Right renal pelvis (tissue), 4 donors: ENCODE measurements around the gene RXRA. TPM values are rescaled to one million over a fixed set of nuclear protein-coding genes. Genes with fewer than 3 reads are reported as not detected.

Experiments used
- DNase-seq, 4 donors: peaks; one replicate each; pipeline ENCODE4 v3.0.0-alpha.2; 2013; ENCODE audit warnings: low read depth in 4 of 4, low spot score in 3 of 4, missing footprints in 1 of 4
- polyA plus RNA-seq, 4 donors: library from polyadenylated mRNA; unstranded; fragments of 120-200 nt; gene quantifications; one replicate each; pipeline ENCODE4 v1.2.1, GENCODE V29; 2013; ENCODE audit not compliant: insufficient read length in 4 of 4

The RXRA gene
- polyA plus RNA-seq, 4 donors, result 42.5 to 56.0 (median 46.7) TPM

GRCh38 chr9:134410071-134410834 lies 84.0 kb downstream of the RXRA start:
- DNase-seq, result no peak

DNA sequence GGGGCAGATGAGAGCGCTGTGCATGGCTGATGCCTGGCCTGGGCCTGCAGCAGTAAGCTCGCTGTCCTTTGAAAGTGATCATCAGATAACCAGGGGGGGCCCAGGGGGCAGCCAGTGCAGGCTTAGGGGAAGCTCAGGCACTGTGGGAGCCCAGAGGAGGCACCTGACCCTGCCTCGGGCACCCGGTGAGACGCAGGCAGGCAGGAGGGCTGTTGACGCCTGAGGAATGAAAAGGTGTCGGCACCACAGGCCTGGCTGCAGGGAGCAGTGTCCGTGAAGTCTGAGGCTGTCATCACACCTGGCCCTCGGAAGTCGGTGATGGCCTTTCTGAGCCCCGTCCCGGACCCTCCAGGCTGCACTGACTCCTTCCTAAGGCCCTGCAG lies 84.6 kb downstream of the RXRA start:
- no peak for DNase-seq

GRCh38 chr9:134411440-134412297 lies 85.4 kb downstream of the RXRA start:
- no peak for DNase-seq

- DNase-seq, result no peak
These were observed 86.0 kb downstream of the RXRA start for GRCh38 chr9:134412298-134412711.

GRCh38 chr9:134413112-134413715 lies 87.0 kb downstream of the RXRA start:
- DNase-seq, result no peak

DNA sequence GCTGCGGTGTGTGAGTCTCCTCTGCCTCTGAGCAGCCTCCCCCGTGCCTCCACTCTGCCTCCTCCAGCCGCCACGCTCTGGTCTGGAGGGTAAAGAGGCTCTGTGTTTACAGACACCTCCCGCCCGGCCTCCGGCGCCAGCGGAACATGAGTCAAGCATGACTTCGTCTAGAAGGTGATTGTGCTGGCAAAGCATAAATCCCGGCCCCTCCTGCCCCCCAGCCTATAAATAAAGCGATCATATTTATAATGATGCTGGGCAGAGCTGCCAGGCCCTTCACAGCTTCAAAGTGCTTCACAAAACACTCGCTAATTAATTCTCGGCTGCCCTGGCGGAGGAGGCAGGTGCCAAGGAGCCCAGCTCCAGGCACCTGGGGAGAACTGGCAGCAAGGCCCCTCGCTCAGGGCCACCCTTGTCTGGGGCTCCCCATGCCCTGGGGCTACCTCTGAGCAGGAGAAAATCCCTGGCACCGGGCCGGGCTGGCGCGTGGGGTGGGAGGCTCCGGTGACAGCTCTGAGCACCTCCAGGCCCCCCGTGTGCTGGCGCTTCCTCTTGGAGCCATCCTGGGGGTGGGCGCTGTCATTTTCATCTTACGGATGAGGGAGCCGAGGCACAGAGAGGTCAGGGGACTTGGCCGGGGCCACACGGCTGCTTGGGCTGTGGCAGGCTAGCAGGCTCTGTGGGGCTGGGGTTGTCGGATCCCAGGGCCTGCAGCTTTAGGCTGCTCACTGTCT lies 87.8 kb downstream of the RXRA start:
- DNase-seq, result no peak

DNA sequence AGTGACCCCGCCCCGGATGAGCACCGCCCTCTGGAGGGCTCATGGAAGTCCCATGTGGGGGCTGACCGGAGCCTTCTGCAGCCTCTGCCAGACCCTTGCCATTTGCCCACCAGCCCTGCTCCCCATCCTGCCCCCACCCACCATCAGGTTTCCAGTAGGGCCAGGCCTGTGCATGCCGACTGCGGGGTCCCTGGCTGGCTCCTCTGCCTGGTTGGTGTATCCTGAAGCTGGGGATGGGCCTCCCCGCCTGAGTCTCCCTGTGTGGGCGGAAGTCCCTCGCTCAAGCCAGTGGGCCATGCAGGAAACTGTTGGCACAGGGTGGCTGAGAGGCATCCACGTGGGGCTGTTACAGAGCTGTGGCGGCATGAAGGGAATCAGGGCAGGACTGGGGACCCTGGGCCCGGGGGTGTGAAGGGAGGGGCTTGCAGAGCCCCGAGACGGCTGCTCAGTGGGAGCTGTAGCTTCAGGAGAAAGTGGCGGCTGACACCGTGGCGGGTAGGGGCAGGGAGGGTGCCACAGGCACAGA lies 88.7 kb downstream of the RXRA start:
- DNase-seq, result no peak

DNA sequence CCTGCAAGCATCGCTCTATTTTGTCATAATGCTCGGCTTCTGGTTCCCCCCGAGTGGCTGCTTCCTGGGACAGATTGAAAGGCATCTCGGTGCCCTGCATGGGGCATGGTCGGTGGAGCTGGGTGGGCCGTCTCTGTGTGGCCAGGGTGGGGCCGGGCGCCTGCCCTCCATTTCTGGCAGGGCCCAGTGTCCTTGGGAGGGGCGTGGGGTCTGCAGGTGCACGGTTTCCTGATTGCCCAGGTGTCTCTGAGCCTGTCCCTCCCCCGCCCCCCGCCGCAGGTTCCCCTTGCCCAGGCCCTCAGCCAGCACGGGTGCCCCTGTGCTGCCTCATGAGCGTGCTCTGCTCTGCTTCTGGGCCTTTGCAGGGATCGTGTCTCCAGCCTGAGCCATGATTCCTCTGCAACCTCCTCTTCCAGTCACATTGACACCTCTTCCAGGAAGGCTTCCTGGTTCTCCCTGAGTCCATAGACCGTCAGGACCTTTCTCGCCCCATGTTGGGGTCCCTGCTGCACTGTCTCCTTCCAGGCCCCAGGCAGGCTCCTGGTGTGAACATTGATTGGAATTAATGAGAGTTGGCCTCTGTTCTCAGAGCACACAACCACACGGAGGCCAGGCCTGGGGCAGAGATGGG lies 90.2 kb downstream of the RXRA start:
- no peak for DNase-seq

GRCh38 chr9:134418354-134418753 lies 92.1 kb downstream of the RXRA start:
- no peak for DNase-seq

DNA sequence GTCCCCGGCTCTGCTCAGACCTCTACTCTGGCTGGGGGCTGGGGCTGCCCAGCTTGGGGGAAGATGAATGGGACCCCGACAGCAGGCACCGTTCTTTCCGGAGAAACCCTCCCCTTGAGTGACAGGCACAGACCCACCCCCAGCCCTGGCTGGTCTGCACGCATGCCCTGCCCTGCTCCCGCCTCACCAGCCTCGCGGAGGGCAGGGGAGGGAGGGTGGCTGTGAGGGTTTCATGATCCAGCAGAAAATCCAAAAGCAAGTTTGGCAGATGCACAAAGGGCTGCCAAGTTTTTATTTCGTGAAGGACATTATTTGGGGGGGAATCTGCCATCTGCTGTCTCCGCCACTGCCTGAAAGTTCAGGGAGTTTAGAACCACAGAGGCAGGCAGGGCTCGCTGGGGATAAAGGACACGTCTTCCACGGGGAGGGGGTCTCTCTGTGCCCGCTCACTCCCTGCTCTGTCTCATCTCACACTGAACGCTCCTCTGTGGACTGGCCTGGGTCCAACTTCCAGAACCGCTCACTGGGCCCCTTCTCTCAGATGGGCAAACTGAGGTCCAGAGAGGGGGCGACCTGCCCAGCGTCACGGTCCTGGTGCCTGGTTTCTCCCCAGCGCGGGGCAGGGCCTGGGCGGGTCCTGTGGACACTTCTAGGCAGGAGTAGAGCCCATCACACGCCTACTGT lies 92.9 kb downstream of the RXRA start:
- no peak for DNase-seq

GRCh38 chr9:134419684-134420076 lies 93.4 kb downstream of the RXRA start:
- DNase-seq, result no peak

DNA sequence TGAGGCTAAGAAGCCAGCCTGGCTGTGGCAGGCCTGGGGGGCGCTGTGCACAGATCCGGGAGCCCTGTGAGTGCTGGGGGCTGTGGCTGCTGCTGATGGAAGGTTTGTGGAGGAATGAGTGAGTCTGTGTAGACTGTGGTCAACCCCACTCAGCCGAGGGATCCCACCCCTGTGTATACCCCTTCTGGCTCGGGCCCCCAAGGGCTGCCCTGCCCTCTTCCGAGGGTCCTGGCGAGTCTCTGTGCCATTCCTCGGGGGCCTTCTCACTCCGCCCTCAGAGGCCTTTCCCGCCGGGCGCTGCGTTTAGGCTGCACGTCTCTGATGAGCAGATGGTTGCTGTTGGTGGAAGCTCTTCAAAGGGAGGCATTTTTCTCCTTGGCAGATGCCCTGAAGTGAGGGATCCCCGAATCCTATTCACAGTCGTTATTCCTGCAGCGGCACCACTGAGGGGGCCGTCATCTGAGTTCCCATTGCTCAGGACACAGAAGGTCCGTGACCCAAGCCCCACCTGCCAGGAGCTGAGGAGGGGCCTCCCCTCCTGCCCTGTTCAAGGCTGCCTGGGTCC lies 94.1 kb downstream of the RXRA start:
- no peak for DNase-seq

DNA sequence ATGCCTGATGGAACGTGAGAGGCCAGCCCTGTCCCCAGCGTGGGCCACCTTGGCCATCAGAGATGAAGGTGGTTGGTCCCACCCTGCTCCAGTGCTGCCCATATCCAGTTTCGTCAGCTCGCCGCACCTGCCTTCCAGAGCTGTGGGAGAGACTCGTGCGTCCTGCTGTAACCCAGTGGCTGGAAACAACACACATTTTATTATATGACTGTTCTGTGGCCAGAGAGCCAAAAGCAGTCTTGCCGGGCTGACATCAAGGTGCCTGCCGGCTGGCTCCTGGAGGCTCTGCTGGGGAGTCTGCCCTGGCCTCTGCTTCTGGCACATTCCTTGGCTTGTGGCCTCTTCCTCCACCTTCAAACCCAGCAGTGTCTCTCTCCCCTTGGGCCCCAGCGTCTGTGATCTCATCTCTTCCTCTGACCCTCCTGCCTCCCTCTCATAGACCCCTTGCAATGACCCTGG lies 94.7 kb downstream of the RXRA start:
- DNase-seq, result no peak

DNA sequence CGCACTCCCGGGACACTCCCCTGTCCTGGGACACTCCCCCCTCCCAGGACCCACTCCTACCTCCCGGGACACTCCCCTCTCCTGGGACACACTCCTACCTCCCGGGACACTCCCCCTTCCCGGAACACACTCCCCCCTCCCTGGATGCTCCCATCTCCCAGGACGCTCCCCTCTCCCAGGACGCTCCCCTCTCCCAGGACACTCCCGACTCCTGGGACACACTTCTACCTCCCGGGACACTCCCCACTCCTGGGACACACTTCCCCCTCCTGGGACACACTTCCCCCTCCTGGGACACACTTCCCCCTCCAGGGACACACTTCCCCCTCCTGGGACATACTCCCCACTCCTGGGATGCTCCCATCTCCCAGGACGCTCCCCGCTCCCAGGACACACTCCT lies 95.6 kb downstream of the RXRA start:
- DNase-seq, result no peak

DNA sequence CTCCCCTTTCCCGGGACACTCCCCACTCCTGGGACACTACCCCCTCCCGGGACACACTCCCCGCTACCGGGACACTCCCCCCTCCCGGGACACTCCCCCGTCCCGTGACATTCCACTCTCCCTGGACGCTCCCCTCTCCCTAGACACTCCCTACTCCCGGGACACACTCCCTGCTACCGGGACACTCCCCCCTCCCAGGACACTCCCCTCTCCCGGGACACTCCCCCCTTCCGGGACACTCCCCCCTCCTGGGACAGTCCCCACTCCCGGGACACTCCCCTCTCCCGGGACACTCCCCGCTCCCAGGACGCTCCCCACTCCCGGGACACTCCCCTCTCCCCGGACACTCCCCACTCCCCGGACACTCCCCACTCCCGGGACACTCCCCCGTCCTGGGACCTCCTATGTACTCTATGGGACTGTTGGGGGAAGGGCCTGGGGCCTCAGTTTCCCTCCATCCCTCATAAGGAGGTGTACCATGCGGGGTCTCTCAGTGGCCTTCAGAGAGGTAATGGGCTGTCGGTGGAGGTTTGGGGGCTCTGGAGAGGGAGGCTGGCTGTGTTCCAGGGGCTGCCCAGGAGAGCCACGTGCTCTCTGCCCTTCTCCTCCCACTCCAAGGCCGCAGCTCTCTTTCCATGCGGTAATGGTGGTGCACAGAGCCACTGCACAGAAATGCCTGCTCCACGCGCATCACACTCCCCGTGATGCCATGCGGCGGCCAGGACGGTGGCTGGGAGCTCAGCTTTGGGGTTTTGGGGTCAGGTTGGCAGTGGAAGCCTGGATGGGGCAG lies 96.2 kb downstream of the RXRA start:
- DNase-seq, result no peak

DNA sequence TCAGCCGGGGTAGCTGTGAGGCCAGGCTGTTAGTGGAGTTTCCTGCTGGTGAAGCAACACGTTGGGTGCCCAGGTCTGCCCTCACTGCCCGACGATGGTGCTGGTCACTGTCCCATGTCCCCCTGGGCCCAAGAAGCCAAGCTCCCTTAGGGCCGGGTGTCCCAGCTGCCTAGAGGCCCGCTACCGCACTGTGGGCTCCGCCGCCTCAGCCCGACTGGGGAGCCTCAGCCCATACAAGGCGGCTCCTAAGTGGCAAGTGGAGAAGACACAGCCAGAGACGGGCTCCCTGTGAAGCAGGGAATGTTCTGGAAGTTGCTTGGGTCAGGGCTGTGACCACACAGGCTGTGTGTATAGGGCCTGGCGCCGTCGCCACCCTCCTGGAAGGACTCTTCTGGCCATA lies 96.9 kb downstream of the RXRA start:
- no peak for DNase-seq

DNA sequence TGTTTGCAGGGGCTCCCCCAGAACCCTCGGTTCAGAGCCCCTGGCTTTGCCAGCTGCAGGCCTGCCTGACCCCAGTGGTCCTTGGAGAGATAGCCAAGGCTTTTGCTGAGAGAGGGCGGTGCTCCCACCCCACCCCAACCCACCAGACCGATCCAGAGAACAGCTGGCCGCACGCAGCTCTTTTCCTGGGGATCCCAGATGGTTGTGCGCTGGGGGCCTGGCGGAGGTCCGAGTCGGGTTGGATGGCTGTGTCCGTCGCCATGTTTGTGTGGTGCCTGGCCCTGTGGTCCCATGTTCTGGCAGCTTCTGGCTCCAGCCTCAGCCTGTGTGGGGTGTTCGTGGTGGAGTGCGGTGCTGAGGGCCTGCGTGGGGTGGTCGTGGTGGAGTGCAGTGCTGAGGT lies 97.5 kb downstream of the RXRA start:
- no peak for DNase-seq

DNA sequence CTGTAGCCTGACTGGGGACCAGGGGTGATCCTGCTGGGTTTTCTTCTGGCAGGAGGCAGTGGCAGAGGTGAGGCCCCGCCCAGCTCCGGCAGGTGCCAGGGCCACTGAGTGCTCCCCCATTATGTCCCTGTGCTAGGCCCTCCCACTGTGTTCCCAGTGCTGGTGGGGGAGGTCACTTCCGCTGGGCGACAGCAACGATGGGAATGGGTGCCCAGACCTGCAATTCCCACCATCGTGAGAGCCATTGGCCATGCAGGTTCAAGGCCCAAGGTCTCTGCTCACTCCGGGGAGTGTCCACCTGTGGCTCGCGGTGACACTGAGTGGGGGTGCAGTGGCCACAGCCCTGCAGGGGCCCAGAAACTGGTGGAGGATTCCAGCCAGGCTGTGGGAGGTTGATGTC lies 98.6 kb downstream of the RXRA start:
- DNase-seq, result no peak
